Activated T-cell treated with anti-CD3 and anti-CD28 coated beads, Interleukin-2, amount 50 U/mL, for 1 hour (primary cell): ENCODE measurements around the gene NGDN.

Experiments used
- DNase-seq: peaks from one replicate; pipeline ENCODE4 v3.0.0-alpha.2; 2020

Gene NGDN

GRCh38 chr14:23523229-23524016 lies 53.9 kb downstream of the NGDN start:
- DNase-seq: no peak

DNA sequence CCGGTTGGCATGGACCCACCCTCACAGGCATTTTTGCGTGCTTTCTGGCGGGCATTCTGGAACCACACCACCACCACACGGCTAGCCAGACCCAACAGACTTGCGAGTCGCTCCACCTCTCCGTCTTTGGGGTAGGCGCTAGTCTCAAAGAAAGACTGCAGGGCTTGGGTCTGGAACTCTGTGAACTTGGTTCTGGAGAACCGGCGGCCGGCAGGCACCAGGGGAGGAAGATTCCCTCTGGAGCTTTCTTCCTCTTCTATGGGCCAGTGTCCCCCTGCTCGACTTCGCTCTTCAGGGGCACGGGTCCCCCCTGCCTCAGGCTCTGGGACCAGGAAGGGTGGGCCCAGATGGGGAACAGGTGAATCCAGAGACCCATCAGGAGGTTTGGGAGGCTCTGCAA lies 55.5 kb downstream of the NGDN start:
- DNase-seq: no peak

- DNase-seq: no peak
Measured at GRCh38 chr14:23525611-23526010, 56.1 kb downstream of the NGDN start.
